ENCODE data around the gene RFK. TPM values are rescaled to one million over a fixed set of nuclear protein-coding genes. Genes with fewer than 3 reads are reported as not detected.

RFK gene
- total RNA-seq, 1 donor: 35.8 TPM

GRCh38 chr9:76379494-76379893 lies 14.7 kb downstream of the RFK start:
- peak; percentile 66 for DNase-seq (ENCODE audit: low read depth)
- H3K4me3 ChIP-seq (ENCODE audit: low read depth, low read length): no peak overlapping the region
- no peak for TF ChIP-seq CTCF (IDR thresholded peaks at IDR 0.05; ENCODE audit: insufficient read depth, low read depth, low read length)

- DNase-seq (ENCODE audit: low read depth): no peak
- H3K4me3 ChIP-seq (ENCODE audit: low read depth, low read length): no peak overlapping the region
- no peak for TF ChIP-seq CTCF (IDR thresholded peaks at IDR 0.05; ENCODE audit: insufficient read depth, low read depth, low read length)
Measured at GRCh38 chr9:76378367-76379073, 15.7 kb downstream of the RFK start.

GRCh38 chr9:76377791-76378190 lies 16.4 kb downstream of the RFK start:
- no peak overlapping the region for H3K4me3 ChIP-seq (ENCODE audit: low read depth, low read length)
- TF ChIP-seq CTCF (IDR thresholded peaks at IDR 0.05; ENCODE audit: insufficient read depth, low read depth, low read length): no peak
- DNase-seq (ENCODE audit: low read depth): no peak

- no peak overlapping the region for H3K4me3 ChIP-seq (ENCODE audit: low read depth, low read length)
- DNase-seq (ENCODE audit: low read depth): peak; percentile 98
- TF ChIP-seq CTCF (IDR thresholded peaks at IDR 0.05; ENCODE audit: insufficient read depth, low read depth, low read length): no peak
Measured at GRCh38 chr9:76374783-76375559, 19.3 kb downstream of the RFK start.

GRCh38 chr9:76373784-76374474 lies 20.3 kb downstream of the RFK start:
- DNase-seq (ENCODE audit: low read depth): no peak
- no peak overlapping the region for H3K4me3 ChIP-seq (ENCODE audit: low read depth, low read length)
- no peak for TF ChIP-seq CTCF (IDR thresholded peaks at IDR 0.05; ENCODE audit: insufficient read depth, low read depth, low read length)

- H3K4me3 ChIP-seq (ENCODE audit: low read depth, low read length): no peak overlapping the region
- no peak for TF ChIP-seq CTCF (IDR thresholded peaks at IDR 0.05; ENCODE audit: insufficient read depth, low read depth, low read length)
- peak; percentile 73 for DNase-seq (ENCODE audit: low read depth)
Measured at GRCh38 chr9:76373173-76373783, 20.9 kb downstream of the RFK start.
